HAP-1 (cell line): Measurements from ENCODE around the gene PLEKHM3.
A peak's percentile ranks its signal among the peaks of the same experiment; 100 is the strongest.

ENCODE experiments used
- DNase-seq, 2 experiments: peaks; one replicate each; pipeline ENCODE4 v3.0.0-alpha.2; 2016 to 2020; ENCODE audit warnings: low spot score in 2 of 2
- H3K27me3 ChIP-seq: fragments of 250-450 bp; sonication (Bioruptor Pico); 2 replicates; pipeline ENCODE4 v1.5.1; 2020; ENCODE audit warnings: low read depth, mild to moderate bottlenecking, moderate library complexity
- H3K36me3 ChIP-seq: fragments of 250-450 bp; sonication (Bioruptor Pico); replicated peaks from 2 replicates; pipeline ENCODE4 v1.5.1; 2020; ENCODE audit warnings: mild to moderate bottlenecking
- H3K4me1 ChIP-seq: fragments of 250-450 bp; sonication (Bioruptor Pico); 2 replicates; pipeline ENCODE4 v1.5.1; 2020; ENCODE audit warnings: mild to moderate bottlenecking
- H3K4me3 ChIP-seq: fragments of 250-450 bp; sonication (Bioruptor Pico); 2 replicates; pipeline ENCODE4 v1.5.1; 2020; ENCODE audit warnings: mild to moderate bottlenecking, moderate library complexity
- H3K9me3 ChIP-seq: fragments of 250-450 bp; sonication (Bioruptor Pico); 2 replicates; pipeline ENCODE4 v1.5.1; 2020; ENCODE audit warnings: mild to moderate bottlenecking, moderate library complexity
- in situ Hi-C: fragments of 300-500 bp; cut with MboI; formaldehyde crosslinking; loops from 3 replicates; pipeline ENCODE4 v1.14.3; 2020; ENCODE audit warnings: low sequenced_read_pairs, inconsistent platforms, mixed read lengths

The PLEKHM3 gene

DNA sequence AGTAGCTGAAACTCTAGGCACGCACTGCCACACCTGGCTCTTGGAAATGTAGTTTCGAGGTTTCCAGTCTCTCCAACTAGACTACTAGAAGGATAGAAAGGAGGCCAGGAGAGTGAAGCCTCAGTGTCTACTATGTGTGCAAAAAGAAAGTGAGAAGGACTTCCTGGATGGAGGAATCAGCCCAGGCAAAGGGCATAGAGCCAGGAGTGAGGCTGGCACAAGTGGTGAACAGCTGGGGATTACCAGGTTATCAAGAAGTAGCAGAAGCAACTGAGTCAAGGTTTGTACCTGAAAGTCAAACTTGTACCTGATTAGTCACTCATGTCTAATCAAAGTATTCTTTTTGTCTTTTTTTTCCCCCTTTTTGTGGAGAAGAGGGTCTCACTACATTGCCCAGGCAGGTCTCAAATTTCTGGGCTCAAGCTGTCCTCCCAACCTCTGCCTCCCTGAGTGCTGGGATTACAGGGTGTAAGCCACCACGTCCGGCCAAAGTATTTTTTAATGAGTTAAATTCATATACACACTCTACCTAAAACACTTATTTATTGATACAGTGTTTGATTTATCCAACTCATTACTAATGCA, 246.9 kb downstream of the PLEKHM3 start:
- in situ Hi-C loops: no loop called here
- no peak overlapping the region for H3K4me3 ChIP-seq
- H3K36me3 ChIP-seq: no peaks in the 10 kb centered on the region
- DNase-seq: no peak
- H3K4me1 ChIP-seq: peaks cover 6% of the 10 kb centered on the region
- no peaks in the 10 kb centered on the region for H3K27me3 ChIP-seq
- H3K9me3 ChIP-seq: no peaks in the 10 kb centered on the region

DNA sequence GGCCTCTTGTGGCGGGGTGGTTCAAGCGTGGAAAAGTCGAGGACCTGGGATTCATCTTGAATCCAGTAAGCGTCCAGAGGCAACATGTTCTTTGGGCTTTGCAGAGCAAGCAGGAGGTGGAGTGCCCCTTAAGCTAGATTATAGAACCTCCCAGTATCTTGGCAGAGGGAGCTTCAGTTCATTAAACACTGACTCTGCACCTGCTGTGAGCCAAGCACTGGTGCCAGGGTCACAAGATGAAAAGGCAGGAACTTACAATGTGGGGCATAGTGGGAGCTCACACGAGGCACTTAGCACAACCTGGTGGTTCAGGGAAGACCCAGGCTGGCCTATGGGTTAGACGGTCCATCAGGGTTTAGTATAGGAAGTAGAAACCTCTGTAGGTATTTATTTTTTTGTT, 248.2 kb downstream of the PLEKHM3 start:
- Histone ChIP-seq H3K9me3 (no peaks in the 10 kb centered on the region), H3K4me1 (peaks cover 14% of the 10 kb centered on the region), H3K27me3 (no peaks in the 10 kb centered on the region), H3K4me3 (no peak overlapping the region), H3K36me3 (no peaks in the 10 kb centered on the region)
- in situ Hi-C loops: no loop called here
- no peak for DNase-seq

DNA sequence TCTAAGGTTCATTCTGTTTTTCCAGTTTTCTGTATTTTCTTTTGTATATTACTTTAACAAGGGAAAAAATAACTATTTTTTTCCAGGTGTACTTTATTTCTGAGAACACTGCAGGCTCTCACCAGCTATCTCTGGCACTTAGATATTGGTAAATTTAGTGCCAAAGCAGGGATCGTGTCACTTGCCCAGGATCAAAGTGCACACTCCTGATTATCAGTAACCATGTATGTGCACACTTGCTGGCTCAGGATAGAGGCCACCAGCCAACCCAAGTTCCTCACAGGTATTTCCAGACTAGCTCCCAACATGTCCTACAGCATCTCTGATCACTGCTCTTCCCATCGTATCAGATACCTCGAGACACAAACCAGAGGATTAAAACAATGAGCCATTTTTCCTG, 249.9 kb downstream of the PLEKHM3 start:
- in situ Hi-C loops: no loop called here
- DNase-seq: no peak
- peaks cover 18% of the 10 kb centered on the region for H3K4me1 ChIP-seq
- no peaks in the 10 kb centered on the region for H3K9me3 ChIP-seq
- H3K4me3 ChIP-seq: no peak overlapping the region
- no peaks in the 10 kb centered on the region for H3K36me3 ChIP-seq
- no peaks in the 10 kb centered on the region for H3K27me3 ChIP-seq

DNA sequence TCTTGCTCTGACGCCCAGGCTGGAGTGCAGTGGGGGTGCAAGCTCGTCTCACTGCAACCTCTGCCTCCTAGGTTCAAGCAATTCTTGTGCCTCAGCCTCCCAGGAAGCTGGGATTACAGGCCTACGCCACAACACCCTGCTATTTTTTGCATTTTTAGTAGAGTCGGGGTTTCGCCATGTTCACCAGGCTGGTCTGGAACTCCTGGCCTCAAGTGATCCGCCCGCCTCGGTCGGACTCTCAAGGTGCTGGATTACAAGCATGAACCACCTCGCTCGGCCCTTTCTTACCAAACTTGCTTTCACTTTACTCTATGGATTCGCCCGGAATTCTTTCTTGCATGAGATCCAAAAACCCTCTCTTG, 252.5 kb downstream of the PLEKHM3 start:
- in situ Hi-C loops: no loop called here
- Histone ChIP-seq H3K4me1 (peaks cover 16% of the 10 kb centered on the region), H3K4me3 (no peak overlapping the region), H3K36me3 (peaks cover 3% of the 10 kb centered on the region), H3K27me3 (no peaks in the 10 kb centered on the region), H3K9me3 (no peaks in the 10 kb centered on the region)
- no peak for DNase-seq

DNA sequence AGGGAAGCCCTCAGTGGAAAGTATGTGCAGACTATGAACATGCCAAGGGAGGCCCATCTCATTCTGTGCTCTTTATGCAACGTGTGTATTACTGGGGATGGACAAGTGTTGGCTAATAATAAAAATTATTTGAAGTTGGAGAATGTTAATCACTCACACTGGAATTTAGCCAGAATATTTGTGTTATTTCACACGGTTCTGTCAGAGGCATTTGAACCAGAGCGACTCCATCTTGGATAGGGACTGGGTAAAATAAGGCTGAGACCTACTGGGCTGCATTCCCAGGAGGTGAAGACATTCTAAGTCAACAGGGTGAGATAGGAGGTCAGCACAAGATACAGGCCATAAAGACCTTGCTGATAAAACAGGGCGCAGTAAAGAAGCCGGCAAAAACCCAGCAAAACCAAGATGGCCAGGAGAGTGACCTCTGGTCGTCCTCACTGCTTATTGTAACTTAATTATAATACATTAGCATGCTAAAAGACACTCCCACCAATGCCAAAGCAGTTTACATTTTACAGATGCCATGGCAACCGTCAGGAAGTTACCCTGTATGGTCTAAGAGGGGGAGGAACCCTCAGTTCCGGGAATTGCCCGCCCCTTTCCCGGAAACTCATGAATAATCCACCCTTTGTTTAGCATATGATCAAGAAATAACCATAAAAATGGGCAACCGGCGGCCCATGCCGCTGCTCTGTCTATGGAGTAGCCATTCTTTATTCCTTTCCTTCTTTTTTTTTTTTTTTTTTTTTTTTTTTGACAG, 253.1 kb downstream of the PLEKHM3 start:
- in situ Hi-C loops: no loop called here

DNA sequence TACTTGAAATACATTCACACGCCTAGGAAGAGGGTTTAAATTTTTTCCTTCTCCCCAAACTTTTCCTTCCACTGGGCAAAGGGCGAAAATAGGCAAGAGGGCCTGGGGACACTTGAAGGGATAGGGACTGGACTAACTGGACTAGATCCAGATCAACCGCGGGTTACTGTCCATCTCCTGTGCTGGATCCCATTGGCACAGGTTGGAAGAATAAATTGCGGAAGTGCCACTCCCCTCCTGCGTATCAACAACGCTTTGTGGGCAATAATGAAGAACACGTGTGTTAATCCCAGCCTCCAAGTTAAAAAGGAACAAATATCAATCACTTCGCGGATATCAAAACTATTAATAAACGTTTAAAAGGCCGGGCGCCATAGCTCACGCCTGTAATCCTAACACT, 253.9 kb downstream of the PLEKHM3 start:
- Histone ChIP-seq H3K36me3 (peaks cover 16% of the 10 kb centered on the region), H3K4me3 (no peak overlapping the region), H3K4me1 (peaks cover 22% of the 10 kb centered on the region), H3K9me3 (no peaks in the 10 kb centered on the region), H3K27me3 (no peaks in the 10 kb centered on the region)
- in situ Hi-C loops: no loop called here
- no peak for DNase-seq

More for the DNA sequence above, 253.1 kb downstream of the PLEKHM3 start:
- Histone ChIP-seq H3K9me3 (no peaks in the 10 kb centered on the region), H3K36me3 (peaks cover 9% of the 10 kb centered on the region), H3K4me1 (peaks cover 16% of the 10 kb centered on the region), H3K27me3 (no peaks in the 10 kb centered on the region), H3K4me3 (no peak overlapping the region)
- peak; percentile 71 to 87 for DNase-seq
